ENCODE measurements around the gene ACSM2A. TPM values are rescaled to one million over a fixed set of nuclear protein-coding genes. Genes with fewer than 3 reads are reported as not detected.

Gene ACSM2A
- total RNA-seq, 1 experiment from 2014 or later: not detected

- H3K4me1 Mint-ChIP-seq: peaks cover 5% of the 10 kb centered on the region; the same call in 1 of the 2 replicates
- TF ChIP-seq TP53 (CRISPR knock-in tag; IDR thresholded peaks at IDR 0.05) (no peak), CREB1 (CRISPR knock-in tag; IDR thresholded peaks at IDR 0.05) (no peak), OVOL2 (CRISPR knock-in tag; IDR thresholded peaks at IDR 0.05; ENCODE audit: borderline replicate concordance) (no peak), ESRRA (CRISPR knock-in tag; IDR thresholded peaks at IDR 0.05; ENCODE audit: borderline replicate concordance) (no peak), MYBL2 (CRISPR knock-in tag; IDR thresholded peaks at IDR 0.05) (no peak), ZNF425 (CRISPR knock-in tag; conservative IDR thresholded peaks at IDR 0.05) (no peak), ZNF671 (CRISPR knock-in tag; IDR thresholded peaks at IDR 0.05) (no peak), TEAD1 (CRISPR knock-in tag; IDR thresholded peaks at IDR 0.05) (no peak), FOXP4 (CRISPR knock-in tag; IDR thresholded peaks at IDR 0.05) (no peak), ZBTB21 (CRISPR knock-in tag; IDR thresholded peaks at IDR 0.05; ENCODE audit: borderline replicate concordance) (no peak), CBFB (CRISPR knock-in tag; IDR thresholded peaks at IDR 0.05; ENCODE audit: low read depth) (no peak), ETV6 (CRISPR knock-in tag; IDR thresholded peaks at IDR 0.05) (no peak), SMAD4 (CRISPR knock-in tag; IDR thresholded peaks at IDR 0.05) (no peak), PRRX2 (CRISPR knock-in tag; IDR thresholded peaks at IDR 0.05) (no peak), FOXK1 (CRISPR knock-in tag; IDR thresholded peaks at IDR 0.05) (no peak)
- TF ChIP-seq, protein P1, sequence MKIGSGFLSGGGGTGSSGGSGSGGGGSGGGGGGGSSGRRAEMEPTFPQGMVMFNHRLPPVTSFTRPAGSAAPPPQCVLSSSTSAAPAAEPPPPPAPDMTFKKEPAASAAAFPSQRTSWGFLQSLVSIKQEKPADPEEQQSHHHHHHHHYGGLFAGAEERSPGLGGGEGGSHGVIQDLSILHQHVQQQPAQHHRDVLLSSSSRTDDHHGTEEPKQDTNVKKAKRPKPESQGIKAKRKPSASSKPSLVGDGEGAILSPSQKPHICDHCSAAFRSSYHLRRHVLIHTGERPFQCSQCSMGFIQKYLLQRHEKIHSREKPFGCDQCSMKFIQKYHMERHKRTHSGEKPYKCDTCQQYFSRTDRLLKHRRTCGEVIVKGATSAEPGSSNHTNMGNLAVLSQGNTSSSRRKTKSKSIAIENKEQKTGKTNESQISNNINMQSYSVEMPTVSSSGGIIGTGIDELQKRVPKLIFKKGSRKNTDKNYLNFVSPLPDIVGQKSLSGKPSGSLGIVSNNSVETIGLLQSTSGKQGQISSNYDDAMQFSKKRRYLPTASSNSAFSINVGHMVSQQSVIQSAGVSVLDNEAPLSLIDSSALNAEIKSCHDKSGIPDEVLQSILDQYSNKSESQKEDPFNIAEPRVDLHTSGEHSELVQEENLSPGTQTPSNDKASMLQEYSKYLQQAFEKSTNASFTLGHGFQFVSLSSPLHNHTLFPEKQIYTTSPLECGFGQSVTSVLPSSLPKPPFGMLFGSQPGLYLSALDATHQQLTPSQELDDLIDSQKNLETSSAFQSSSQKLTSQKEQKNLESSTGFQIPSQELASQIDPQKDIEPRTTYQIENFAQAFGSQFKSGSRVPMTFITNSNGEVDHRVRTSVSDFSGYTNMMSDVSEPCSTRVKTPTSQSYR (CRISPR knock-in tag; IDR thresholded peaks at IDR 0.05): no peak
- TF ChIP-seq, protein P2, sequence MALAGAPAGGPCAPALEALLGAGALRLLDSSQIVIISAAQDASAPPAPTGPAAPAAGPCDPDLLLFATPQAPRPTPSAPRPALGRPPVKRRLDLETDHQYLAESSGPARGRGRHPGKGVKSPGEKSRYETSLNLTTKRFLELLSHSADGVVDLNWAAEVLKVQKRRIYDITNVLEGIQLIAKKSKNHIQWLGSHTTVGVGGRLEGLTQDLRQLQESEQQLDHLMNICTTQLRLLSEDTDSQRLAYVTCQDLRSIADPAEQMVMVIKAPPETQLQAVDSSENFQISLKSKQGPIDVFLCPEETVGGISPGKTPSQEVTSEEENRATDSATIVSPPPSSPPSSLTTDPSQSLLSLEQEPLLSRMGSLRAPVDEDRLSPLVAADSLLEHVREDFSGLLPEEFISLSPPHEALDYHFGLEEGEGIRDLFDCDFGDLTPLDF (CRISPR knock-in tag; IDR thresholded peaks at IDR 0.05): no peak
- CTCF ChIA-PET: interaction anchor here (0.6 to 2.0 kb wide), 3 partner anchors 24 to 502 kb away, joined by 3 to 7 read pairs (median 4); no protein-coding TSS in a partner anchor
- POLR2A ChIA-PET: no interaction called here
- H3K27ac Mint-ChIP-seq: no peak within 1 kb of the TSS
- no peak within 1 kb of the TSS for H3K4me3 Mint-ChIP-seq
- DNase-seq (ENCODE audit: low spot score) (no peak), ATAC-seq (no peak)
- no peaks in the 10 kb centered on the region for H3K36me3 Mint-ChIP-seq
- no peaks in the 10 kb centered on the region for H3K27me3 Mint-ChIP-seq (ENCODE audit: low read depth)
- H3K9me3 Mint-ChIP-seq: peaks cover 11% of the 10 kb centered on the region
These were observed 41.8 kb upstream of the ACSM2A start, which contains the start of gene ACSM5 for GRCh38 chr16:20409398-20410120. Gene ACSM5 (plus strand): TSS chr16:20409534. CDS start chr16:20411485, 1,951 bp downstream.

Data from WTC11 (cell line).